Naive thymus-derived CD4-positive, alpha-beta T cell (primary cell): ENCODE results near the gene ADAR. TPM values are rescaled to one million over a fixed set of nuclear protein-coding genes. Genes with fewer than 3 reads are reported as not detected.

Source experiments
- ATAC-seq: fragments of 150-1000 bp; cut with Tn5 transposase; 2 replicates; pipeline ENCODE4 v1.10.0; 2021; ENCODE audit warnings: mild to moderate bottlenecking, moderate library complexity
- CTCF ChIA-PET: fragments of 350-600 bp; sonication (Branson Sonifier 250); formaldehyde crosslinking; loops from one replicate; lab custom pipeline; 2021; ENCODE audit warnings: antibody characterized with exemption; lab: Charles Lee
- POLR2A ChIA-PET: fragments of 350-600 bp; sonication (Branson Sonifier 250); formaldehyde crosslinking; loops from one replicate; lab custom pipeline; 2021; ENCODE audit warnings: antibody characterized with exemption, inconsistent platforms; lab: Charles Lee
- DNase-seq, 9 donors: peaks; one replicate each; pipeline versions ENCODE4 v3.0.0 to v3.0.0-alpha.2; 2020 to 2022; ENCODE audit warnings: mixed read lengths in 1 of 9
- H3K27ac ChIP-seq: one replicate; pipeline ENCODE4 v1.7.0; 2013; ENCODE audit warnings: mild to moderate bottlenecking, low read depth, low read length, moderate library complexity
- H3K27me3 ChIP-seq, 2 donors: one replicate each; pipeline ENCODE4 v1.7.0; 2013; ENCODE audit warnings: low read length in 2 of 2, mild to moderate bottlenecking in 2 of 2, moderate library complexity in 2 of 2; ENCODE audit not compliant: control insufficient read depth in 2 of 2, insufficient read depth in 2 of 2
- H3K36me3 ChIP-seq, 3 experiments: 1 replicate in 2 of 3; 2 replicates in 1 of 3; pipeline ENCODE4 v1.7.0; 2013; ENCODE audit warnings: low read length in 3 of 3, mild to moderate bottlenecking in 3 of 3, moderate library complexity in 1 of 3; ENCODE audit not compliant: insufficient read depth in 3 of 3, control insufficient read depth in 2 of 3
- H3K4me1 ChIP-seq, 2 donors: one replicate each; pipeline ENCODE4 v1.7.0; 2013; ENCODE audit warnings: low read length in 2 of 2, mild to moderate bottlenecking in 2 of 2, moderate library complexity in 1 of 2; ENCODE audit not compliant: control insufficient read depth in 2 of 2, insufficient read depth in 2 of 2
- H3K4me3 ChIP-seq: 2 replicates; pipeline ENCODE4 v1.7.0; 2013; ENCODE audit warnings: mild to moderate bottlenecking, low read length
- H3K9me3 ChIP-seq, 3 experiments: 1 replicate in 2 of 3; 2 replicates in 1 of 3; pipeline ENCODE4 v1.7.0; 2013; ENCODE audit warnings: low read length in 3 of 3; ENCODE audit not compliant: control insufficient read depth in 2 of 3
- H3K27ac Mint-ChIP-seq, 9 donors: one replicate each; pipeline ENCODE4 v1.8.0; 2020 to 2022; ENCODE audit warnings: mixed read lengths in 9 of 9, mild to moderate bottlenecking in 8 of 9, moderate library complexity in 5 of 9, inconsistent platforms in 2 of 9
- H3K27me3 Mint-ChIP-seq, 5 donors: one replicate each; pipeline ENCODE4 v1.8.0; 2021 to 2022; ENCODE audit warnings: mixed read lengths in 5 of 5, mild to moderate bottlenecking in 1 of 5
- H3K36me3 Mint-ChIP-seq, 5 donors: one replicate each; pipeline ENCODE4 v1.8.0; 2020 to 2022; ENCODE audit warnings: mixed read lengths in 5 of 5, mild to moderate bottlenecking in 3 of 5, inconsistent platforms in 1 of 5
- H3K4me1 Mint-ChIP-seq, 7 donors: one replicate each; pipeline ENCODE4 v1.8.0; 2020 to 2022; ENCODE audit warnings: mixed read lengths in 7 of 7, mild to moderate bottlenecking in 3 of 7, inconsistent platforms in 1 of 7
- H3K4me3 Mint-ChIP-seq, 10 donors: one replicate each; pipeline ENCODE4 v1.8.0; 2020 to 2022; ENCODE audit warnings: mild to moderate bottlenecking in 10 of 10, mixed read lengths in 10 of 10, moderate library complexity in 6 of 10, inconsistent platforms in 2 of 10
- H3K9me3 Mint-ChIP-seq, 11 donors: one replicate each; pipeline ENCODE4 v1.8.0; 2020 to 2022; ENCODE audit warnings: mixed read lengths in 11 of 11, mild to moderate bottlenecking in 4 of 11, inconsistent platforms in 1 of 11, moderate library complexity in 1 of 11
- intact Hi-C, 2 donors: fragments of 100-400 bp; cut with micrococcal nuclease; formaldehyde crosslinking; loops; one replicate each; pipeline ENCODE4 v1.15.1; 2023
- polyA plus RNA-seq, 2 donors: library from polyadenylated mRNA; unstranded; fragments of 300-500 nt; fragmentation: Illumina TruSeq; gene quantifications; one replicate each; pipeline ENCODE4 v1.2.3, GENCODE V29; 2021
- total RNA-seq, 6 experiments: library from RNA in 5 of 6; stranded (reverse) in 5 of 6; gene quantifications; 1 replicate in 5 of 6; 2 replicates in 1 of 6; pipeline ENCODE4 v1.2.3 and lab custom pipeline; 2021 to 2026

Gene ADAR
- total and polyA plus RNA-seq, 7 experiments from 2014 or later: 101 to 408 (median 220) TPM

DNA sequence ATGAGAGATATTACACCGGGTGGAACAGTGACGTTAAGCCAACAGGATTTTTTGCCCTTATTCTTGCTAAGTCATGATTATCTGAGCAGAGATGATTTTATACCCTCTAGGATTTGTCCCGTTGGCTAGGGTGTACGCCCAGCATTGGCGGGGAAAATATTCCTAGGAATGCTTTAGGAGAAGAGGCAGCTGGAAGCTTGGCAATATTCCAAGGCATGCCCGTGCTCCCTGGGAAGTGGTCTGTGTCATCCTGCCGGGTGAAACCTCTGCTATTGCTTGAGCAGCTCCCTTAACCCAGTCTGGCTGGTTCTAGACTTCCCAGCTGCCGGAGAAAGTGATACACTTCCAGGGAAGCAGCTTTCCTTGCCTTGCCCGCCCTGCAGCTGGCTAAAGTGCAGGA, 24.2 kb downstream of the ADAR start:
- peaks cover 0 to 15% (median 2%) of the 10 kb centered on the region in 7 donors for H3K4me1 Mint-ChIP-seq
- intact Hi-C loops: no loop called here
- DNase-seq (no peak), ATAC-seq (no peak)
- no peaks in the 10 kb centered on the region for H3K27me3 Mint-ChIP-seq
- Histone ChIP-seq H3K9me3 (no peaks in the 10 kb centered on the region), H3K4me3 (no peak overlapping the region), H3K27ac (no peak overlapping the region), H3K4me1 (no peaks in the 10 kb centered on the region), H3K27me3 (no peaks in the 10 kb centered on the region), H3K36me3 (peaks cover 53 to 100% (median 65%) of the 10 kb centered on the region in 3 experiments)
- H3K27ac Mint-ChIP-seq: peak overlapping the region in 1 of 9 donors; percentile 3
- CTCF ChIA-PET: no interaction called here
- POLR2A ChIA-PET: no interaction called here
- no peaks in the 10 kb centered on the region for H3K9me3 Mint-ChIP-seq
- H3K4me3 Mint-ChIP-seq: no peak overlapping the region
- H3K36me3 Mint-ChIP-seq: peaks cover 20 to 61% (median 46%) of the 10 kb centered on the region in 5 donors

DNA sequence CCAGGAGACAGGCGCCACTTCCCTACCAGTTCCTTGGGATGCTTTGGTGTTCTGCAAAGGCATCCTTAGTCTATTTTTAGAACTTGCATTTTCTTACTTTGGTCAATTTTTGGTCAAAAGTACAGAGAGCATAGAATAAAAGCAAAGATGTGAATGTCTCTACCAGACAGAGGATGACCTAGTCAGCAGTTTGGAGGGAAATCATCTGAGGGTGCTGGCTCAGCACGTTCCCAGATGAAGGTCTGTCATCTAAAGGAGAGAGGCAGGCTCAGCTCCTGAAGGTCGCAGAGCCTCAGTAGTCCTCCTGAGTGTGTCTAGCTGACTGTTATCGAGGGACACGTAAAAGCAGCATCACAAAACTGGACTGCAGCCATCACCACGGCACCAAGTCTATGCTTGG, 25.1 kb downstream of the ADAR start:
- Histone ChIP-seq H3K4me1 (no peaks in the 10 kb centered on the region), H3K36me3 (peaks cover 45 to 100% (median 56%) of the 10 kb centered on the region in 3 experiments), H3K9me3 (no peaks in the 10 kb centered on the region), H3K27ac (no peak overlapping the region), H3K27me3 (no peaks in the 10 kb centered on the region), H3K4me3 (no peak overlapping the region)
- peaks cover 17 to 55% (median 41%) of the 10 kb centered on the region in 5 donors for H3K36me3 Mint-ChIP-seq
- intact Hi-C loops: no loop called here
- no peaks in the 10 kb centered on the region for H3K27me3 Mint-ChIP-seq
- no peak for DNase-seq
- ChIA-PET CTCF (no interaction called here), POLR2A (no interaction called here)
- no peaks in the 10 kb centered on the region for H3K9me3 Mint-ChIP-seq
- no peak overlapping the region for H3K4me3 Mint-ChIP-seq
- no peak overlapping the region for H3K27ac Mint-ChIP-seq
- no peak for ATAC-seq
- H3K4me1 Mint-ChIP-seq: peaks cover 0 to 18% (median 2%) of the 10 kb centered on the region in 7 donors

DNA sequence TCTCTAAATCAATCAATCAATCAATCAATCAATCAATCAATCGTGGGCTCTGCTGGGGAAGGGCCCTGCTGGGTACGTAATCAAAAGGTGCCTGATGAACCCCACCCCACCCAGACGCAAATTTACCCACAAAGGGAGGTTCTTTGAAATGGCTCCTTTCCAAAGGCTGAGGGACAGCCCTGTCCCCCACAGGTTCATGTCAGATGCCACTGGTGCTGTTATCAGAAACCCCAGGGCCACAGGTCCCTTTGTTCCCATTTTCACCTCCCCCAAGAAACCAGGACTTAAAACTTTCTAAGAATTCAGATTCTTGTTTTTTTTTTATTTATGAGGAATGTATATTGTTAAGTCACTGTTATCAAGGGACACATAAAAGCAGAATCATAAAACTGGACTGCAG, 26.2 kb downstream of the ADAR start:
- ATAC-seq (no peak), DNase-seq (no peak)
- POLR2A ChIA-PET: no interaction called here
- Histone ChIP-seq H3K27me3 (no peaks in the 10 kb centered on the region), H3K9me3 (no peaks in the 10 kb centered on the region), H3K27ac (no peak overlapping the region), H3K4me1 (no peaks in the 10 kb centered on the region), H3K4me3 (no peak overlapping the region), H3K36me3 (peaks cover 37 to 89% (median 45%) of the 10 kb centered on the region in 3 experiments)
- intact Hi-C loops: no loop called here
- no peak overlapping the region for H3K27ac Mint-ChIP-seq
- peaks cover 0 to 13% (median 2%) of the 10 kb centered on the region in 7 donors for H3K4me1 Mint-ChIP-seq
- CTCF ChIA-PET: no interaction called here
- peaks cover 17 to 48% (median 30%) of the 10 kb centered on the region in 5 donors for H3K36me3 Mint-ChIP-seq
- H3K9me3 Mint-ChIP-seq: no peaks in the 10 kb centered on the region
- no peaks in the 10 kb centered on the region for H3K27me3 Mint-ChIP-seq
- H3K4me3 Mint-ChIP-seq: no peak overlapping the region

DNA sequence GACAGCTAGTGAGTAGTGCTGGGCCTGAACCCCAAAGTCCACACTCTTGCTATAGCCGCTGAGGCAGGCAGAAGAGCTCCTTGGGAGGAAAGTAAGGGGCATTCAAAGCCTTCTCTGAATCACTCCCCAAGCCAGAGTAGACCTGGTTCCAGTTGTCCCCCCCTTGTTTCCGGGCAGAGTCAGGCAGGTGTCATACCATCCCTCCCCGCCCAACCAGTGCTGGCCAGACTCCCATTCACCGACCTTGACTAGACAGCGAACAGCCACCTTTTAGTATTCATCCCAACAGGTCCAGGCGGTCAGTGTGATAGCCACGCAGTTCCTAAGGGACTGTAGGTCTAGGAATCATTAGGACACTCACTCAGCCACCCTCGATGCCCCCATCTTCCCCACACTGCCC, 28.6 kb downstream of the ADAR start:
- Histone ChIP-seq H3K36me3 (peaks cover 18 to 65% (median 24%) of the 10 kb centered on the region in 3 experiments), H3K27ac (no peak overlapping the region), H3K27me3 (no peaks in the 10 kb centered on the region), H3K4me3 (no peak overlapping the region), H3K9me3 (no peaks in the 10 kb centered on the region), H3K4me1 (no peaks in the 10 kb centered on the region)
- Mint-ChIP-seq H3K9me3 (peaks cover 0 to 1% (median 0%) of the 10 kb centered on the region in 11 donors), H3K4me3 (no peak overlapping the region), H3K27me3 (no peaks in the 10 kb centered on the region), H3K27ac (peak overlapping the region in 2 of 9 donors; percentile 42 to 48), H3K36me3 (peaks cover 10 to 29% (median 11%) of the 10 kb centered on the region in 5 donors), H3K4me1 (peaks cover 0 to 23% (median 3%) of the 10 kb centered on the region in 7 donors)
- ATAC-seq (no peak), DNase-seq (no peak)
- intact Hi-C loops: no loop called here
- ChIA-PET CTCF (no interaction called here), POLR2A (no interaction called here)

DNA sequence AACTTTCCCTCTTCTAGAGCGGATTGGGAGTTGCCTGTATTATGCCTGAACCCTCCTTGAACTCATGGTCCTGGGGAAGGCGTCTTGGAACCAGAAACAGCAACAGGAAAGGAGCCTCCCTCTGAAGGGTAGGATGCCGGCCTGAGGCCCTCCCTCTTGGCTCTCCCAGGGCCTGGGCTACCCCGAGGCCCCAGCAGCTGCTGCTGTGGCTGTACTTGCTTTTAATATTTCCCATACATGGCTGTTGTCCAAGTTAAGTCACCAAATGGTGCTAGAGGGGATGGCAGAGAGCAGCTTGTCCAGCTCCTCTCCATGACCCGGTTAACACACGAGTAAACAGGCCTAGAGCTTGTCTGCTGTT, 29.9 kb downstream of the ADAR start:
- Histone ChIP-seq H3K27ac (no peak overlapping the region), H3K9me3 (no peaks in the 10 kb centered on the region), H3K4me3 (no peak overlapping the region), H3K27me3 (no peaks in the 10 kb centered on the region), H3K4me1 (no peaks in the 10 kb centered on the region), H3K36me3 (peaks cover 10 to 52% (median 15%) of the 10 kb centered on the region in 3 experiments)
- Mint-ChIP-seq H3K36me3 (peaks cover 0 to 20% (median 3%) of the 10 kb centered on the region in 5 donors), H3K4me3 (no peak overlapping the region), H3K27ac (peak overlapping the region in 3 of 9 donors; percentile 36 to 62 (median 54)), H3K27me3 (no peaks in the 10 kb centered on the region), H3K4me1 (peaks cover 0 to 16% (median 0%) of the 10 kb centered on the region in 7 donors), H3K9me3 (peaks cover 0 to 1% (median 0%) of the 10 kb centered on the region in 11 donors)
- CTCF ChIA-PET: no interaction called here
- intact Hi-C loops: no loop called here
- POLR2A ChIA-PET: interaction anchor here (0.8 to 0.9 kb wide), 2 partner anchors 18 to 50 kb away, joined by 3 read pairs; no protein-coding TSS in a partner anchor
- ATAC-seq: no peak
- no peak for DNase-seq

DNA sequence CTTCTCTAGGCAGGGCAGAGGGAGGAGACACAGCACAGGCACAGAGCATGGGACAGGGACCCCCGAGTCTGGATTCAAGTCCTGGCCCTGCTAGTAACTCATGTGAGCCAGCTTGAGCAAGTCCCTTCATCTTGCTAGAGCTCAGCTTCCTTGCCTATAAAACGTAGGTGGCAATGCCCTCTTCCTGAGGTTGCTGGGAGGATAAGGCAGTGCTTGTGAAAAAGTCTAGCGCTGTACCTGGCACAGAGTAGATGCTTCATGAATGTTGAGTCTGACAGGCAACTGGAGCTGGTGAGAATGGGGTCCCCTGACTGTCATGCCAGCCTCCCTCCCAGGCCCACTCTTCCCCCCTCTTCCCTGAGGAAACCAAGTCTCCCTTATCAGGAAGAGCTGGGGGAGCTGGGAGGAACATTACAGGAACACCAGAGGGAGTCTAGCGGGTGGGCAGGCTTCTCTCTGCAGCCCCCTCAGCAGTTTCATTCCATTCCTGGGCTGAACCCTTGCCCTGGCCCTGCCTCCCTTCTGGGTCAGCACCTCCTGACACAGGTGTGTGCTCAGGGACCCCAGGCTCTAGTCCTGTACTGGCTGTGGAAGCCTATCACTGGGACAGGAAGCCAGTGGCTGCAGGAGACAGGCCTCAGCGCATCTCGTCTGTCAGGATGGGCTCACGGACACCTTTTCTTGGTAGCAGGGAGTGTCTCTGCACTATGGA, 30.5 kb downstream of the ADAR start:
- Mint-ChIP-seq H3K36me3 (peaks cover 0 to 20% (median 3%) of the 10 kb centered on the region in 5 donors), H3K4me1 (peaks cover 0 to 16% (median 0%) of the 10 kb centered on the region in 7 donors), H3K9me3 (peaks cover 0 to 1% (median 0%) of the 10 kb centered on the region in 11 donors), H3K27me3 (no peaks in the 10 kb centered on the region), H3K27ac (peak overlapping the region in 4 of 9 donors; percentile 36 to 62 (median 55)), H3K4me3 (no peak overlapping the region)
- CTCF ChIA-PET: no interaction called here
- H3K27me3 ChIP-seq: no peaks in the 10 kb centered on the region
- intact Hi-C loops: no loop called here
- H3K4me1 ChIP-seq: no peaks in the 10 kb centered on the region
- ATAC-seq (no peak), DNase-seq (no peak)
- H3K9me3 ChIP-seq: no peaks in the 10 kb centered on the region
- H3K36me3 ChIP-seq: peaks cover 5 to 47% (median 9%) of the 10 kb centered on the region in 3 experiments
- no peak overlapping the region for H3K27ac ChIP-seq
- POLR2A ChIA-PET: no interaction called here
- H3K4me3 ChIP-seq: no peak overlapping the region
